Activated CD4-positive, alpha-beta T cell treated with anti-CD3 and anti-CD28 coated beads, Interleukin-2, amount 50 U/mL, for 1 hour (primary cell): ENCODE results near the gene RASD1.
"Not testable (repeated sequence)": the region's sequence is repeated elsewhere in the genome, so short reads cannot be mapped to it uniquely, and the experiment has no call there.

Experiments
- DNase-seq: peaks from one replicate; pipeline ENCODE4 v3.0.0-alpha.2; 2020

Gene RASD1

GRCh38 chr17:17495536-17496188 is 533 bp downstream of the RASD1 start:
- DNase-seq, result peak; percentile 7

- DNase-seq, result peak; percentile 12
Observed at GRCh38 chr17:17494870-17495535, 1.2 kb downstream of the RASD1 start.

- DNase-seq, result no peak
Observed at GRCh38 chr17:17494499-17494869, 1.7 kb downstream of the RASD1 start.

- no peak for DNase-seq
Observed at GRCh38 chr17:17493986-17494466, 2.2 kb downstream of the RASD1 start.

GRCh38 chr17:17493249-17493985 is 2.8 kb downstream of the RASD1 start:
- no peak for DNase-seq

- DNase-seq, result no peak
Observed at GRCh38 chr17:17492571-17492970, 3.6 kb downstream of the RASD1 start.

- DNase-seq, result no peak
Observed at GRCh38 chr17:17492085-17492484, 4.1 kb downstream of the RASD1 start.

- no peak for DNase-seq
Observed at GRCh38 chr17:17491546-17491988, 4.6 kb downstream of the RASD1 start.

- DNase-seq, result no peak
Observed at GRCh38 chr17:17491031-17491471, 5.1 kb downstream of the RASD1 start.

- DNase-seq, result no peak
Observed at GRCh38 chr17:17487998-17488397, 8.2 kb downstream of the RASD1 start.

GRCh38 chr17:17486416-17486815 is 9.8 kb downstream of the RASD1 start:
- not testable (repeated sequence) for DNase-seq

GRCh38 chr17:17485420-17485819 is 10.8 kb downstream of the RASD1 start:
- no peak for DNase-seq

GRCh38 chr17:17484451-17484899 is 11.7 kb downstream of the RASD1 start:
- no peak for DNase-seq

GRCh38 chr17:17481860-17482259 is 14.3 kb downstream of the RASD1 start:
- no peak for DNase-seq

GRCh38 chr17:17480593-17481148 is 15.5 kb downstream of the RASD1 start:
- DNase-seq, result no peak

GRCh38 chr17:17479209-17479608 is 17.0 kb downstream of the RASD1 start:
- DNase-seq, result no peak

- DNase-seq, result peak; percentile 96
Observed at GRCh38 chr17:17476865-17477467, 19.2 kb downstream of the RASD1 start, which contains the start of gene MED9. TSS of gene MED9 (plus strand) at chr17:17477000. CDS start at chr17:17477042, 42 bp downstream.

GRCh38 chr17:17474341-17474740 is 21.9 kb downstream of the RASD1 start:
- no peak for DNase-seq

GRCh38 chr17:17472333-17472920 is 23.8 kb downstream of the RASD1 start:
- no peak for DNase-seq

- no peak for DNase-seq
Observed at GRCh38 chr17:17469996-17470395, 26.2 kb downstream of the RASD1 start.

- no peak for DNase-seq
Observed at GRCh38 chr17:17469358-17469757, 26.8 kb downstream of the RASD1 start.
